H1 (cell line): ENCODE results near the gene CHST11. TPM values are rescaled to one million over a fixed set of nuclear protein-coding genes. Genes with fewer than 3 reads are reported as not detected.

Experiments
- CTCF ChIA-PET: fragments of 300-600 bp; sonication (Branson Sonifier 250); formaldehyde crosslinking; loops from one replicate; lab custom pipeline; 2021; ENCODE audit not compliant: partially characterized antibody; lab: Charles Lee
- POLR2A ChIA-PET: fragments of 300-600 bp; sonication (Branson Sonifier 250); formaldehyde crosslinking; loops from one replicate; lab custom pipeline; 2021; ENCODE audit warnings: inconsistent platforms; ENCODE audit not compliant: partially characterized antibody; lab: Charles Lee
- DNase-seq, 2 experiments: peaks; one replicate each; pipeline versions ENCODE4 v3.0.0 to v3.0.0-alpha.2; 2010 to 2022; ENCODE audit warnings: low spot score in 2 of 2, low read depth in 1 of 2, mixed read lengths in 1 of 2
- FAIRE-seq: peaks from 2 replicates; lab custom pipeline; 2011; peaks lifted over from hg19 to GRCh38; lab: Jason Lieb, UNC
- H2AFZ ChIP-seq: 2 replicates; pipeline ENCODE4 v1.8.1; 2012; ENCODE audit warnings: low read length, inconsistent platforms
- H2AK5ac ChIP-seq: 2 replicates; pipeline ENCODE4 v1.6.1; 2013; ENCODE audit warnings: low read depth, low read length
- H2BK120ac ChIP-seq: replicated peaks from 2 replicates; pipeline ENCODE3; 2013; ENCODE audit warnings: low read depth, low read length, inconsistent platforms
- H2BK12ac ChIP-seq: 2 replicates; pipeline ENCODE4 v1.6.1; 2013; ENCODE audit warnings: low read depth, low read length
- H2BK15ac ChIP-seq: 2 replicates; pipeline ENCODE4 v1.6.1; 2013; ENCODE audit warnings: low read length
- H2BK20ac ChIP-seq: 2 replicates; pipeline ENCODE4 v1.6.1; 2013; ENCODE audit warnings: low read length
- H2BK5ac ChIP-seq: 2 replicates; pipeline ENCODE4 v1.6.1; 2013; ENCODE audit warnings: low read depth, low read length
- H3K14ac ChIP-seq: 2 replicates; pipeline ENCODE4 v1.6.1; 2013; ENCODE audit warnings: inconsistent platforms; ENCODE audit not compliant: insufficient read length
- H3K18ac ChIP-seq: 2 replicates; pipeline ENCODE4 v1.6.1; 2013; ENCODE audit warnings: low read length; ENCODE audit errors: extremely low read depth
- H3K23ac ChIP-seq: 2 replicates; pipeline ENCODE4 v1.6.1; 2013; ENCODE audit warnings: inconsistent platforms; ENCODE audit not compliant: insufficient read length
- H3K23me2 ChIP-seq: 2 replicates; pipeline ENCODE4 v1.6.1; 2013; ENCODE audit warnings: low read depth, low read length
- H3K27ac ChIP-seq: 2 replicates; pipeline ENCODE4 v1.6.1; 2011; ENCODE audit warnings: low read depth, low read length, inconsistent platforms
- H3K27me3 ChIP-seq, 4 experiments: replicated peaks in 1 of 4; 1 replicate in 1 of 4; 2 replicates in 3 of 4; pipeline versions ENCODE4 v1.6.1 to v1.8.1; 2011 to 2013; ENCODE audit warnings: low read length in 3 of 4, mild to moderate bottlenecking in 3 of 4, inconsistent platforms in 2 of 4, mixed read lengths in 2 of 4, moderate library complexity in 1 of 4; ENCODE audit not compliant: control insufficient read depth in 3 of 4, insufficient read depth in 3 of 4; ENCODE audit errors: extremely low read depth in 1 of 4
- H3K36me3 ChIP-seq, 4 experiments: 2 replicates each; pipeline versions ENCODE4 v1.6.1 to v1.8.1; 2011 to 2013; ENCODE audit warnings: mild to moderate bottlenecking in 4 of 4, low read length in 3 of 4, moderate library complexity in 2 of 4, control low read depth in 1 of 4, inconsistent platforms in 1 of 4; ENCODE audit not compliant: insufficient read depth in 4 of 4, control insufficient read depth in 2 of 4
- H3K4ac ChIP-seq: replicated peaks from 2 replicates; pipeline ENCODE3; 2013; ENCODE audit warnings: low read length, low read depth, mixed read lengths, inconsistent platforms; ENCODE audit not compliant: insufficient read length
- H3K4me1 ChIP-seq, 4 experiments: replicated peaks in 1 of 4; 1 replicate in 1 of 4; 2 replicates in 3 of 4; pipeline versions ENCODE4 v1.6.1 to v1.8.1; 2011 to 2013; ENCODE audit warnings: low read length in 3 of 4, inconsistent platforms in 2 of 4, mixed read lengths in 1 of 4; ENCODE audit not compliant: insufficient read depth in 4 of 4, control insufficient read depth in 3 of 4
- H3K4me2 ChIP-seq, 2 experiments: 2 replicates each; pipeline versions ENCODE4 v1.6.1 to v1.8.1; 2011 to 2013; ENCODE audit warnings: low read depth in 2 of 2, low read length in 2 of 2, control low read depth in 1 of 2, inconsistent platforms in 1 of 2, mild to moderate bottlenecking in 1 of 2; ENCODE audit not compliant: insufficient read depth in 1 of 2
- H3K4me3 ChIP-seq, 4 experiments: fragments of 200-600, 300-600 bp in 1 of 4; sonication (generic), shearing (Covaris generic), sonication (Bioruptor Twin) in 1 of 4; 2 replicates each; pipeline versions ENCODE4 v1.5.1 to v1.8.1; 2011 to 2016; ENCODE audit warnings: low read length in 4 of 4, low read depth in 3 of 4, control low read depth in 2 of 4, inconsistent platforms in 2 of 4, mild to moderate bottlenecking in 2 of 4, mixed read lengths in 1 of 4, moderate library complexity in 1 of 4; ENCODE audit not compliant: insufficient read depth in 2 of 4; ENCODE audit errors: extremely low read depth in 1 of 4
- H3K56ac ChIP-seq: replicated peaks from 2 replicates; pipeline ENCODE3; 2013; ENCODE audit warnings: low read depth, mild to moderate bottlenecking, mixed read lengths, low read length, inconsistent platforms; ENCODE audit not compliant: insufficient read length
- H3K79me1 ChIP-seq: 2 replicates; pipeline ENCODE4 v1.6.1; 2013; ENCODE audit warnings: low read depth, low read length, control low read depth
- H3K79me2 ChIP-seq, 2 experiments: 2 replicates each; pipeline versions ENCODE4 v1.6.1 to v1.8.1; 2012 to 2013; ENCODE audit warnings: low read length in 2 of 2, mild to moderate bottlenecking in 2 of 2, inconsistent platforms in 1 of 2; ENCODE audit not compliant: insufficient read depth in 2 of 2, control insufficient read depth in 1 of 2
- H3K9ac ChIP-seq, 4 experiments: replicated peaks in 1 of 4; 1 replicate in 1 of 4; 2 replicates in 3 of 4; pipeline versions ENCODE4 v1.6.1 to v1.8.1; 2011 to 2013; ENCODE audit warnings: low read depth in 3 of 4, low read length in 3 of 4, control low read depth in 2 of 4, mild to moderate bottlenecking in 2 of 4, moderate library complexity in 2 of 4, inconsistent platforms in 1 of 4; ENCODE audit errors: extremely low read depth in 1 of 4
- H3K9me3 ChIP-seq, 2 experiments: 2 replicates each; pipeline versions ENCODE4 v1.6.1 to v1.8.1; 2012 to 2013; ENCODE audit warnings: mild to moderate bottlenecking in 2 of 2, moderate library complexity in 2 of 2, control low read depth in 1 of 2, inconsistent platforms in 1 of 2, low read depth in 1 of 2, low read length in 1 of 2, mixed read lengths in 1 of 2; ENCODE audit not compliant: insufficient read depth in 2 of 2
- H4K20me1 ChIP-seq, 2 experiments: replicated peaks in 1 of 2; 2 replicates each; pipeline versions ENCODE3 to v1.8.1; 2011 to 2013; ENCODE audit warnings: inconsistent platforms in 2 of 2, low read length in 2 of 2, mild to moderate bottlenecking in 1 of 2; ENCODE audit not compliant: insufficient read depth in 2 of 2, control insufficient read depth in 1 of 2
- H4K5ac ChIP-seq: 2 replicates; pipeline ENCODE4 v1.6.1; 2013; ENCODE audit warnings: low read length, low read depth, mixed read lengths, inconsistent platforms; ENCODE audit not compliant: insufficient read length
- H4K8ac ChIP-seq: 2 replicates; pipeline ENCODE4 v1.8.0; 2013; ENCODE audit warnings: mild to moderate bottlenecking, moderate library complexity, low read length, inconsistent platforms; ENCODE audit not compliant: insufficient read depth; ENCODE audit errors: extremely low read depth
- H4K91ac ChIP-seq: replicated peaks from 2 replicates; pipeline ENCODE3; 2013; ENCODE audit warnings: low read length, mixed read lengths, inconsistent platforms; ENCODE audit not compliant: insufficient read length
- BRCA1 ChIP-seq: IDR thresholded peaks from 2 replicates; pipeline ENCODE4 v1.6.1; 2012; ENCODE audit warnings: low read depth, low read length, improper control_type of control experiment
- GABPA ChIP-seq: IDR thresholded peaks from 2 replicates; pipeline ENCODE4 v1.6.1; 2011; ENCODE audit warnings: mild to moderate bottlenecking, low read length, moderate library complexity, borderline replicate concordance; ENCODE audit not compliant: insufficient read depth
- KDM1A ChIP-seq: fragments of 200-600, 300-600 bp; sonication (generic); IDR thresholded peaks from 2 replicates; pipeline ENCODE4 v1.7.1; 2016; ENCODE audit warnings: mild to moderate bottlenecking, low read length, borderline replicate concordance
- KDM5A ChIP-seq: fragments of 200-600 bp; IDR thresholded peaks from 2 replicates; pipeline ENCODE4 v1.7.1; 2012; ENCODE audit warnings: mild to moderate bottlenecking, low read length, inconsistent platforms, mixed read lengths
- RNF2 ChIP-seq: fragments of 200-900, 300-1000 bp; sonication (generic); IDR thresholded peaks from 2 replicates; pipeline ENCODE4 v1.7.1; 2016; ENCODE audit warnings: borderline replicate concordance, low read depth, mild to moderate bottlenecking, antibody characterized with exemption, low read length; ENCODE audit not compliant: poor library complexity, severe bottlenecking; ENCODE audit errors: missing control alignments
- SAP30 ChIP-seq: fragments of 300-600 bp; sonication (generic); IDR thresholded peaks from 2 replicates; pipeline ENCODE4 v1.7.1; 2012; ENCODE audit warnings: low read length, moderate library complexity, mild to moderate bottlenecking, inconsistent platforms; ENCODE audit not compliant: insufficient read depth, insufficient replicate concordance
- TAF7 ChIP-seq: optimal IDR thresholded peaks from 2 replicates; pipeline ENCODE3; 2011; ENCODE audit warnings: low read depth, mild to moderate bottlenecking, inconsistent platforms, low read length, moderate library complexity, borderline replicate concordance
- WGBS, 2 experiments: shearing (Covaris generic) in 1 of 2; methylation state at CpG; one replicate each; pipeline versions ENCODE4 v1.1.6 to v1.1.7; 2013 to 2015; ENCODE audit warnings: low lambda C conversion rate in 2 of 2, mixed read lengths in 2 of 2, inconsistent platforms in 1 of 2, low coverage in 1 of 2, missing lambda C conversion rate in 1 of 2; ENCODE audit not compliant: insufficient replicate concordance in 2 of 2, insufficient coverage in 1 of 2, insufficient read length in 1 of 2; ENCODE audit errors: extremely low coverage in 1 of 2, missing lambda C conversion rate in 1 of 2; 5-methylcytosine and 5-hydroxymethylcytosine counted together
- polyA plus RNA-seq, 7 experiments: library from polyadenylated mRNA; depleted of rRNA in 3 of 7; stranded (reverse) in 5 of 7; unstranded in 2 of 7; fragments of >200 nt in 5 of 7; fragments of 200-250 nt in 2 of 7; gene quantifications; 1 replicate in 5 of 7; 2 replicates in 1 of 7; 4 replicates in 1 of 7; pipeline versions ENCODE4 v1.2.1 to v1.2.3, GENCODE V29; 2011 to 2013; ENCODE audit warnings: missing spikeins in 2 of 7, mixed read lengths in 2 of 7
- total RNA-seq: library from RNA; stranded (reverse); fragmentation: NEBNext Ultra II Directional; extraction: Animal tissue kit (Norgen Biotek cat#: 25700); gene quantifications from 2 replicates; pipeline ENCODE4 v1.2.1, GENCODE V29; 2021
- TF ChIP-seq, protein P1 (sequence below), 3 experiments: IDR thresholded peaks; 1 replicate in 2 of 3; 2 replicates in 1 of 3; pipeline versions ENCODE4 v1.5.1 to v1.6.1; 2011; ENCODE audit warnings: low read length in 3 of 3, mild to moderate bottlenecking in 3 of 3, inconsistent platforms in 2 of 3, low read depth in 1 of 3, moderate library complexity in 1 of 3; ENCODE audit not compliant: insufficient read depth in 1 of 3; ENCODE audit errors: control extremely low read depth in 1 of 3

Gene CHST11
- total and polyA plus RNA-seq, 2 of the 8 experiments (the other 6 are each of a cell fraction or from before 2014, with no cell fraction given), result 14.4 to 20.8 TPM

- no peak overlapping the region for H4K5ac ChIP-seq
- H3K27me3 ChIP-seq, result no peaks in the 10 kb centered on the region
- H3K4me2 ChIP-seq, result no peak overlapping the region
- peaks cover 9 to 20% (median 14%) of the 10 kb centered on the region in 4 experiments; a peak in 6 of 7 replicates for H3K4me1 ChIP-seq
- H3K79me1 ChIP-seq, result 0 out of 2 replicates have a peak, but pooled peaks cover 2% of the 10 kb centered on the region
- no peak overlapping the region for H3K27ac ChIP-seq
- peaks cover 1 to 9% of the 10 kb centered on the region in 2 experiments for H4K20me1 ChIP-seq
- no peak overlapping the region for H4K8ac ChIP-seq
- H3K4ac ChIP-seq, result no peak overlapping the region
- H2BK120ac ChIP-seq, result no peak overlapping the region
- no peaks in the 10 kb centered on the region for H3K9me3 ChIP-seq
- no peak for DNase-seq
- no peak overlapping the region for H3K4me3 ChIP-seq
- H4K91ac ChIP-seq, result no peak overlapping the region
- H3K36me3 ChIP-seq, result no peaks in the 10 kb centered on the region
- FAIRE-seq, result no peak
- H2BK20ac ChIP-seq, result no peak overlapping the region
- H2AK5ac ChIP-seq, result no peak overlapping the region
- POLR2A ChIA-PET, result interaction anchor here (1.4 kb wide), 1 partner anchor 48 kb away, joined by 3 read pairs; the partner anchor contains the start of gene CHST11
- H2AFZ ChIP-seq, result no peak overlapping the region
- H3K14ac ChIP-seq, result no peak overlapping the region
- H3K56ac ChIP-seq, result no peak overlapping the region
- no peak overlapping the region for H3K9ac ChIP-seq
- no peak overlapping the region for H3K23ac ChIP-seq
- no peak overlapping the region for H2BK12ac ChIP-seq
- peaks cover 0 to 2% of the 10 kb centered on the region in 2 experiments; a peak in 1 of 4 replicates for H3K79me2 ChIP-seq
- no peak overlapping the region for H2BK5ac ChIP-seq
- CTCF ChIA-PET, result interaction anchor here (0.6 to 2.1 kb wide), 3 partner anchors 11 to 123 kb away, joined by 3 to 8 read pairs (median 3); no protein-coding TSS in a partner anchor
- peaks cover 3% of the 10 kb centered on the region; the same call in 1 of the 2 replicates for H3K23me2 ChIP-seq
- WGBS, 2 experiments, result 94% methylated on average over 7 of the region's 7 CpGs; no CpG with 5 or more reads in 1 of the 2 experiments
- no peak overlapping the region for H2BK15ac ChIP-seq
- H3K18ac ChIP-seq, result no peak overlapping the region
- no peak for TF ChIP-seq TAF7
- no peak for TF ChIP-seq RNF2
- no peak for TF ChIP-seq KDM5A
- TF ChIP-seq BRCA1, result no peak
- TF ChIP-seq GABPA, result no peak
- no peak for TF ChIP-seq KDM1A
- TF ChIP-seq, protein P1, sequence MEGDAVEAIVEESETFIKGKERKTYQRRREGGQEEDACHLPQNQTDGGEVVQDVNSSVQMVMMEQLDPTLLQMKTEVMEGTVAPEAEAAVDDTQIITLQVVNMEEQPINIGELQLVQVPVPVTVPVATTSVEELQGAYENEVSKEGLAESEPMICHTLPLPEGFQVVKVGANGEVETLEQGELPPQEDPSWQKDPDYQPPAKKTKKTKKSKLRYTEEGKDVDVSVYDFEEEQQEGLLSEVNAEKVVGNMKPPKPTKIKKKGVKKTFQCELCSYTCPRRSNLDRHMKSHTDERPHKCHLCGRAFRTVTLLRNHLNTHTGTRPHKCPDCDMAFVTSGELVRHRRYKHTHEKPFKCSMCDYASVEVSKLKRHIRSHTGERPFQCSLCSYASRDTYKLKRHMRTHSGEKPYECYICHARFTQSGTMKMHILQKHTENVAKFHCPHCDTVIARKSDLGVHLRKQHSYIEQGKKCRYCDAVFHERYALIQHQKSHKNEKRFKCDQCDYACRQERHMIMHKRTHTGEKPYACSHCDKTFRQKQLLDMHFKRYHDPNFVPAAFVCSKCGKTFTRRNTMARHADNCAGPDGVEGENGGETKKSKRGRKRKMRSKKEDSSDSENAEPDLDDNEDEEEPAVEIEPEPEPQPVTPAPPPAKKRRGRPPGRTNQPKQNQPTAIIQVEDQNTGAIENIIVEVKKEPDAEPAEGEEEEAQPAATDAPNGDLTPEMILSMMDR (IDR thresholded peaks at IDR 0.05; ENCODE audit: control extremely low read depth in 1 of 3, insufficient read depth in 1 of 3, low read depth in 1 of 3, low read length in 3 of 3), result no peak
- TF ChIP-seq SAP30, result no peak
These were observed 48.5 kb downstream of the CHST11 start for GRCh38 chr12:104505095-104505818.
